ENCODE data around the gene MORN5. TPM values are rescaled to one million over a fixed set of nuclear protein-coding genes. Genes with fewer than 3 reads are reported as not detected.

The MORN5 gene
- total RNA-seq, 6 donors from 2014 or later = 3.5 to 33.5 (median 10.5) TPM; not detected in 1

- Histone ChIP-seq H3K9me3 (no peaks in the 10 kb centered on the region), H3K4me3 (no peak overlapping the region), H3K27ac (no peak overlapping the region), H3K36me3 (no peaks in the 10 kb centered on the region), H3K27me3 (peaks cover 0 to 50% (median 29%) of the 10 kb centered on the region in 4 donors), H3K4me1 (peaks cover 22 to 43% (median 27%) of the 10 kb centered on the region in 4 donors)
- DNase-seq (no peak), ATAC-seq (ENCODE audit: low FRiP score in 2 of 2) (no peak)
- TF ChIP-seq, protein P1, sequence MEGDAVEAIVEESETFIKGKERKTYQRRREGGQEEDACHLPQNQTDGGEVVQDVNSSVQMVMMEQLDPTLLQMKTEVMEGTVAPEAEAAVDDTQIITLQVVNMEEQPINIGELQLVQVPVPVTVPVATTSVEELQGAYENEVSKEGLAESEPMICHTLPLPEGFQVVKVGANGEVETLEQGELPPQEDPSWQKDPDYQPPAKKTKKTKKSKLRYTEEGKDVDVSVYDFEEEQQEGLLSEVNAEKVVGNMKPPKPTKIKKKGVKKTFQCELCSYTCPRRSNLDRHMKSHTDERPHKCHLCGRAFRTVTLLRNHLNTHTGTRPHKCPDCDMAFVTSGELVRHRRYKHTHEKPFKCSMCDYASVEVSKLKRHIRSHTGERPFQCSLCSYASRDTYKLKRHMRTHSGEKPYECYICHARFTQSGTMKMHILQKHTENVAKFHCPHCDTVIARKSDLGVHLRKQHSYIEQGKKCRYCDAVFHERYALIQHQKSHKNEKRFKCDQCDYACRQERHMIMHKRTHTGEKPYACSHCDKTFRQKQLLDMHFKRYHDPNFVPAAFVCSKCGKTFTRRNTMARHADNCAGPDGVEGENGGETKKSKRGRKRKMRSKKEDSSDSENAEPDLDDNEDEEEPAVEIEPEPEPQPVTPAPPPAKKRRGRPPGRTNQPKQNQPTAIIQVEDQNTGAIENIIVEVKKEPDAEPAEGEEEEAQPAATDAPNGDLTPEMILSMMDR (IDR thresholded peaks at IDR 0.05) = no peak
- TF ChIP-seq POLR2AphosphoS5 (IDR thresholded peaks at IDR 0.05) (no peak), EP300 (IDR thresholded peaks at IDR 0.05) (no peak), POLR2A (IDR thresholded peaks at IDR 0.05) (no peak)
- 40 to 55% methylated on average over 4 of the region's 4 CpGs for WGBS, 2 donors
Measured at GRCh38 chr9:122229485-122229837, 69.8 kb downstream of the MORN5 start.

DNA sequence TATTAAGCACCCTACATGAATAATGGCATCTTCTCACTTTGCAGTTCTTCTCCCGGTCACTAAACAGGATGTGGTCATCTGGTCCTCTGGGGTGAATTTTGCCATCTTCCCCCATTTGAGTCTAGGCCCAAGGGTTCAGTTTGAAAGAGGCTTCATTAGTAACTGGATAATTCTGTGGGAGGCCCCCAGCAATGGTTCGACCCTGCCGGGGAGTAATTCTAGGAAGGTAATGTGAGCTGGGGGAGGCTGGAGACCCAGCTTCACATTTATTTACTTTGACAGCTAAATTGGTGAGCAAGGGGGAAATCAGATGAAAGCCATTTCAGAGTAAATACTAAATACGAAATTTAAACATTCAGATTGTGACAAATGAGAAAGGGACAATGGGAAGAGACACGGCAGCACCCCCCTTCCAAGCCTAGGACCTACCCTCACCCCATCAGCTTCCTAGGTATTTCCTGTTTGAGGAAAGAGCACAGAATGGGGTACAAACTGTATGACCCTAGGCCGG lies 73.1 kb downstream of the MORN5 start:
- Histone ChIP-seq H3K4me3 (no peak overlapping the region), H3K36me3 (no peaks in the 10 kb centered on the region), H3K4me1 (peaks cover 8 to 18% (median 10%) of the 10 kb centered on the region in 4 donors), H3K27ac (no peak overlapping the region), H3K9me3 (no peaks in the 10 kb centered on the region), H3K27me3 (peaks cover 0 to 25% (median 13%) of the 10 kb centered on the region in 4 donors)
- DNase-seq = no peak
- TF ChIP-seq EP300 (IDR thresholded peaks at IDR 0.05) = no peak
- no peak for TF ChIP-seq POLR2AphosphoS5 (IDR thresholded peaks at IDR 0.05)
- TF ChIP-seq, protein P1 (IDR thresholded peaks at IDR 0.05) = no peak
- TF ChIP-seq POLR2A (IDR thresholded peaks at IDR 0.05) = no peak
- no peak for ATAC-seq (ENCODE audit: low FRiP score in 2 of 2)
- 61 to 65% methylated on average over 6 of the region's 6 CpGs for WGBS, 2 donors

- H3K27ac ChIP-seq = no peak overlapping the region
- peaks cover 0 to 4% (median 0%) of the 10 kb centered on the region in 4 donors for H3K4me1 ChIP-seq
- H3K4me3 ChIP-seq = no peak overlapping the region
- ATAC-seq (ENCODE audit: low FRiP score in 2 of 2) = no peak
- H3K9me3 ChIP-seq = no peaks in the 10 kb centered on the region
- WGBS, 2 donors = 78 to 95% methylated on average over 7 of the region's 7 CpGs
- TF ChIP-seq, protein P1 (IDR thresholded peaks at IDR 0.05) = no peak
- TF ChIP-seq POLR2AphosphoS5 (IDR thresholded peaks at IDR 0.05) (no peak), POLR2A (IDR thresholded peaks at IDR 0.05) (no peak), EP300 (IDR thresholded peaks at IDR 0.05) (no peak)
- no peak for DNase-seq
- H3K36me3 ChIP-seq = peaks cover 0 to 6% (median 0%) of the 10 kb centered on the region in 4 donors
- H3K27me3 ChIP-seq = peaks cover 0 to 11% (median 3%) of the 10 kb centered on the region in 4 donors
Measured at GRCh38 chr9:122234022-122234748, 74.5 kb downstream of the MORN5 start.

DNA sequence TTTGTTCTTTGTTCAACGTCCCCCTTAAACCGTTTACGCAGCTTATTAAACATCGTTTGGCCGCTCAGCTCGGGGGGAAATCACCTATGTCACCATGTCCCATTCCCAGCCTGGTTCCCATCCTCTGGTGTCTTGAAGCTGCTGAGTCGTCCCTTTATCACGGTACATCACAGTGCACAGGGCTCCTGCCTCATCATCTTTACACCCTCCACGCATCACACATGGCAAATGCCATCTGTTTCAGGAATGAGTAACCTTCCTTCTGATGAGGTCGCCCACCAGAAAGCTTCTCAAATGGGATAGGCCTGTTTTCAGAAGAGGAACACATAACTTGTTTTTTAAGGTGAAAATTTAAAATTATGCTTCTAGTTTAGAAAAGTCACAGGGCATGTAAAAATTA lies 77.0 kb downstream of the MORN5 start:
- TF ChIP-seq EP300 (IDR thresholded peaks at IDR 0.05) (no peak), POLR2AphosphoS5 (IDR thresholded peaks at IDR 0.05) (no peak), POLR2A (IDR thresholded peaks at IDR 0.05) (no peak)
- TF ChIP-seq, protein P1 (IDR thresholded peaks at IDR 0.05) = no peak

More for the DNA sequence above, 77.0 kb downstream of the MORN5 start:
- no peak overlapping the region for H3K4me3 ChIP-seq
- WGBS, 2 donors = 82 to 84% methylated on average over 10 of the region's 10 CpGs
- H3K27me3 ChIP-seq = no peaks in the 10 kb centered on the region
- H3K9me3 ChIP-seq = no peaks in the 10 kb centered on the region
- H3K27ac ChIP-seq = no peak overlapping the region
- ATAC-seq (ENCODE audit: low FRiP score in 2 of 2) (no peak), DNase-seq (no peak)
- peaks cover 0 to 3% (median 0%) of the 10 kb centered on the region in 4 donors for H3K4me1 ChIP-seq
- H3K36me3 ChIP-seq = peaks cover 0 to 31% (median 9%) of the 10 kb centered on the region in 4 donors
